DMS79 (cell line): ENCODE results near the gene CCDC200.
"Not testable (repeated sequence)": the region's sequence is repeated elsewhere in the genome, so short reads cannot be mapped to it uniquely, and the experiment has no call there.

Experiments used
- DNase-seq: peaks from one replicate; lab custom pipeline; 2025; lab: John Stamatoyannopoulos, UW

CCDC200 gene

DNA sequence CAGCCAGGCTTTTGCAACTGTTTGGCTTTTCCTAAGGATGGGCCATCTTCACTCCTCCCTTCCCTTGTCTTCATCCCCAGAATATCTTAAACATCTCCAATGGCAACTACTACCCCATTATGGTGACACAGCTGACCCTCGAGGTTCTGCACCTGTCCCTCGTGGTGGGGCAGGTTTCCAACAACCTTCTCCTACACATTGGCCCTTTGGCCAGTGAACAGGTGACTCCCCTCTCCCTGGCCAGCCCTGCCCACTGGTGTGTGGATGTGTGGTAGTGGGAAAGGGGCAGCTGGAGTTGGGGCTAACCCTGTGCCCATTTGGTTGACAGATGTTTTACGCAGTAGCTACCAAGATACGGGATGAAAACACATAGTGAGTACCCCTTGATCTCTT, 12.1 kb downstream of the CCDC200 start:
- DNase-seq, result no peak

DNA sequence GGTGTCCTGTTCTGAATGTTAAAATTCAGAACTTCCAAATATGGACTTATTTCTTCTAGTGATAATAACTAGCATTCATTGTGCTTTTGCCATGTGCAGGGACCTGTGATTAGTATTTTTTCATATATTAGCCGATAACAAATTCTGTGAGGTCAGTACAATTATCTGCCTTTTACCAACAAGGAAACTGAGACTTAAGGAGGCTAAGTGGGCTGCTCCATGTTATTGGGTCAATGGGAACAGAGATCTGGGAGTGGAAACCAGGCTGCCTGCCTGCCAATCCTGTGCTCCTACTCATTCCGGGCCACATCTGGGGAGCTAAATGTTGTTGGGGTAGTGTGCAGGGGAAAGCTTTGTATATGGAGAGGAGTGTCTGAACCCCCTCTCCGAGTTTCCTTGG, 13.1 kb downstream of the CCDC200 start:
- no peak for DNase-seq

DNA sequence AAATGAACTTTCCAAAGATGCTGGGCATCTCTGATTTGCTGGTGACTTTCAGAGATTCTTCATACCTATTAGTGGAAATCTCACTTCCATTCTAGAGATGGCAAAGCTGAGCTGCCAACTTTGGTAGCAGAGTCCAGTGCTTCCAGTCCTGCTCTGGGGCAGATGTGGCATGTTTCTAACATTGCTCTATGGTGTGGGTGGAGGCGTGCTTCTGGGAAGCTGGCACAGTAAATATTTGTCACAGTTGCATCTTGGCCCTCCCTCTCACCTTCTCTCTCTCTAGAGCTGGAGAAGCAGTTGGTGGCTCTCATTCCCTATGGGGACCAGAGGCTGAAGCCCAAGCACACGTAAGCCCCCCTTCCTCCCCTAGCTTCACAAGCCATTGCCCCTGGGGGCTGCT, 14.9 kb downstream of the CCDC200 start:
- no peak for DNase-seq

DNA sequence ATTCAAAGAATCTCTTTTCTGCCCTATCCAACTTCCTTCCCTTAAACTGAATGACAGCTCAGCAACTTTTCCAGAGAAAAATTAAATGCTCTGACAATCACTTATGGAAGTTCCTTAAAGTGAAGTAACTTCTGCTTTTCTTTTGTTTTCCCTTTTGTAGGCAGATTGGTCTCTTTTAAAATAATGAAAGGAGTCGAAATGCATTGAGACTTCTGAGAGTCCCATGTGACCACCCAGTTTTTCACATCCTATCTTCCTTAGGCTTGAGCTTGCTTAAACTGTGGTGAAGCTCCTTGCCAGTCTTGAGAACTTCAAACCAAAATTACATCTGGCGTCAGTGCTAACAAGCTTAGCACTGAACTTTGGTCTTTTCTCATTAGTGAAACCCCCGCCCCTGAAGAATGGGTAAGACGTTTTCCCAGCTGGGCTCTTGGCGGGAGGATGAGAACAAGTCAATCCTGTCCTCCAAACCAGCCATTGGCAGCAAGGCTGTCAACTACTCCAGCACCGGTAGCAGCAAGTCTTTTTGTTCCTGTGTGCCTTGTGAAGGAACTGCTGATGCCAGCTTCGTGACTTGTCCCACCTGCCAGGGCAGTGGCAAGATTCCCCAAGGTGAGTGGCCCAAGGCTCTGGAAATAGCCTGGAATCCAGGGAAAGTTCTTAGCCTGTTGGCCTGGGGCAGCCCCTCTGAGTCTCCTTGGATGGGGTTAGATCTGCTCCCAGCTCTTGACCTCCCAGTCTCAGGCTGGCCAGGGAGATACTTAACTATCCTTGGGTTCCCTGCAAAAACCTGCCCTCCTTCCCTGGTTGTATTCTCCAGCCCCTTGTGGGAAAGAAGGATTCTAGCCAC, 15.6 kb downstream of the CCDC200 start:
- DNase-seq, result no peak

DNA sequence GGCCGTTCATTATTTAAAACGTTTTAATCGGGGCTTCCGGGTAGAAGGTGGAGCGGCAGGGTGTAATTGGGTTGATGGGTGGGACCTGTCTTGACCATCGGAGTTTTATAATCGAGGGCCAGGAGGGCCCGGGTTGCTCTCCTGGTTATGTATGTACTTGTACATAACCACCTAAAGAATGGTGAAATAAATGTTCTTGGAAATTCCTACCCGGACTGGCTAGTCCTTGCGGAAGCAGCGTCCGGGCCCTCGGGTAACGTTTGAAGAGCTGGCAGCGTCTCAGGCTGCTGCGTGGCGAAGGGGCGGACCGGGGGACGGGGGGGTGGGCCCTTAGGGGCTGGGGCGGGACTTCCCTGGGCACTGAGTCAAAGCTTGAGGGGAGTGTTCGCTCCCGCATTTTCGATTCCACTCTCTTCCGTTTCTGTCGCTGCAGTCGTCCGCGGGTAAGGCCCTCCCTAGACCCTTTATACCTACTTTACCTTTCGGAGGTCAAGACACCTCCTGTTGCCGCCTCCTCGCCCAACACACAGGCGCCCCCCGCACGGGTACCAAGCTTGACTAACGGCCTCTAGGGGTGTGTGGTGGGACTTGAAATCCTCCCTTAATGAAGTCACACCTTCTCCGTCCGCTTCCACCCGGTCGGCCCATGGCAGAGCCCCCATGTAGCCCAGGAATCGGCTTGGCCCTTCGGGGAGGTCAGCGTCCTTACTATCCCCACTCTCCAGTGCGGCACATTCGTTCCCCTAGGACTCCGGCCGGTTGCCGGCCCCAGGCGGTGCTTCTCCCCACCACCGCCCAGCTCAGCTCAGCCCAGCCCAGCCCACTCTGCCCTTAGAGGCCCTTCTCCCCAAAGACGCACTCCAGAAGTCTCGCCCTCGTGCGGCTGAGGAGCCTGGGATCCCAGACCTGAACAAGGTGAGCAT, 16.7 kb downstream of the CCDC200 start, which contains the start of gene TMEM106A:
TMEM106A (plus strand) TSS at position 396 of the 923 bp plus-strand sequence. CDS start 1,167 bp downstream, outside the sequence.
- no peak for DNase-seq

DNA sequence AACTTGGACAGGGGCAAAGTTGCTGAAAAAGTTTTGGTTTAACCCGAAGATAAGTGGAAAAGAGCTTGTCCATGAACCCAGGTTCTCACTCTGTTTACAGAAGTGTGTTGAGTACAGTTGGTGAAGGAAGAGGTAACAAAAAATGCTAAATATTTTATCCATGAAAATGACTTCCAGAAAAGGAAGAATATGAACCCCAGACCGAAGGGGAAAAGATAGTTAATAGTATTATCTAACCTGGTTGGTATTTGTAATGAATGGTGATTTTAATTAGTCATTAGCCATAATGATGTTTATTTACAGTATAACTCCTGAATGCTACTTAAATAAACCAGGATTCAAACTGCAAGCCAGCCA, 17.3 kb downstream of the CCDC200 start:
- no peak for DNase-seq

DNA sequence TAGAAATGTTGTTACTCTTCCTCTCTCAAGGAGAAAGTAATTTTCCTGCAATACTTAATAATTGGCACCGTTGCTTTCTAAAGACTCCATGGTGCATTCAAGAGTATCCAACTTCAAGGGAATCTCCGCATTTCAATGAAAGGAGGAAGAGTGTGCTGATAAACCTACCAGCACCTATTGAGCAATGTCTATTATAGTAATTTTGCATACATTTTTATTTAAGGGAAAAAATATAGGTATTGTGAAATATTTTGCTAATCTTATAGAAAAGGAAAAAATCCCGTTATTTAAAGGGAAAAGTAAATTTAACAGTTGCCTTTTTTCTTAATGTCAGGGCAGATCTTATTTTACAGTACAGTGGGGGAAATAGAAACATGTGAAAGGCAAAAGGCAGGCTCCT, 17.8 kb downstream of the CCDC200 start:
- DNase-seq, result no peak

DNA sequence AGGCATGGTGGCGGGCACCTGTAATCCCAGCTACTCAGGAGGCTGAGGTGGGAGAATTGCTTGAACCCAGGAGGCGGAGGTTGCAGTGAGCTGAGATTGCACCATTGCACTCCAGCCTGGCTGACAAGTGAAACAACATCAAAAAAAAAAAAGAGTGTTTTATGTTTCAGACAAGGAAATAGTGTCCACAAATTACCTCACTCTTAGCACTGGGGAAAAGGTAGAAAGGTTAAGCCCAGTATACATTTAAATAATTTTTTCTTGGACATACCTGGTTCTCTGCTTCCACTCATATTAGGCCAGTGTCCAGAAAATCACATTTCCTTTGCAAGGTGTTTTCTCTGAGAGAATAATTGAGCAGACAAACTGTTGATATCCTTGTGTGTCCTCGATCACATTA, 25.4 kb downstream of the CCDC200 start:
- not testable (repeated sequence) for DNase-seq

DNA sequence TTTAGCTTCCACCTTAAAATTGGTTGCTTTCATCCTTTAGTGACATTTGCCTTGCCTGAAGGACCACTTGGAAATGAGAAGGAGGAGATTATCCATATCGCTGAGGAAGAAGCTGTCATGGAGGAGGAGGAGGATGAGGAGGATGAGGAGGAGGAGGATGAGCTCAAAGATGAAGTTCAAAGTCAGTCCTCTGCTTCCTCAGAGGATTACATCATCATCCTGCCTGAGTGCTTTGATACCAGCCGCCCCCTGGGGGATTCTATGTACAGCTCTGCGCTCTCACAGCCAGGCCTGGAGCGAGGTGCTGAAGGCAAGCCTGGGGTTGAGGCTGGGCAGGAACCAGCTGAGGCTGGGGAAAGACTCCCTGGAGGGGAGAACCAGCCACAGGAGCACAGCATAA, 28.3 kb downstream of the CCDC200 start:
- DNase-seq, result no peak

DNA sequence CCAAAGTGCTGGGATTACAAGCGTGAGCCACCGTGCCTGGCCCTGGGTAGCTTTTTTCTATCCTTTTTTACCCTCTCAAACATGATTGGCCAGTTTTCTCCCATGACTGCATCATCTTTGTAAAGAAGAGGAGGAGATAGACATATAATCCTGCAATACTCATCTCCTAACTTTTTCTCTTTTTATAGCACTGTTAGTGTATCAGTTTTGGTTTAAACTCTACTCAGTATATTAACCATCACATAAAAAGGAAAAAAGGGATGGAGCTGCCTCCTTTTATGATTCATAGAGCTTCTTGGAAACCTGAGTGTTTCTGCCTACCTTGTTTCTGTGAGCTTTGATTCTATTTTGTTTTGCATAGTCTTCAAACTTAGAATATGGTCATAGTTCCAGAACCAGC, 28.8 kb downstream of the CCDC200 start:
- no peak for DNase-seq

DNA sequence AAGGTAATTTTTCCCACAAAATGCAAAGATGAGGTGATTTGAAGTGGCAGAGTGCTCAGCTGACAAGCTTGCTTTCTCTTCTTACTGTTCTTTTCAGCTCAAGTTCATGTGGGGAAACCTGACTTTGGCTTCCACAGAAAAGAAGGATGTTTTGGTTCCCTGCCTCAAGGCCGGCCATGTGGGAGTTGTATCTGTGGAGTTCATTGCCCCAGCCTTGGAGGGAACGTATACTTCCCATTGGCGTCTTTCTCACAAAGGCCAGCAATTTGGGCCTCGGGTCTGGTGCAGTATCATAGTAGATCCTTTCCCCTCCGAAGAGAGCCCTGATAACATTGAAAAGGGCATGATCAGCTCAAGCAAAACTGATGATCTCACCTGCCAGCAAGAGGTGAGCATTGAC, 35.2 kb downstream of the CCDC200 start:
- no peak for DNase-seq

DNA sequence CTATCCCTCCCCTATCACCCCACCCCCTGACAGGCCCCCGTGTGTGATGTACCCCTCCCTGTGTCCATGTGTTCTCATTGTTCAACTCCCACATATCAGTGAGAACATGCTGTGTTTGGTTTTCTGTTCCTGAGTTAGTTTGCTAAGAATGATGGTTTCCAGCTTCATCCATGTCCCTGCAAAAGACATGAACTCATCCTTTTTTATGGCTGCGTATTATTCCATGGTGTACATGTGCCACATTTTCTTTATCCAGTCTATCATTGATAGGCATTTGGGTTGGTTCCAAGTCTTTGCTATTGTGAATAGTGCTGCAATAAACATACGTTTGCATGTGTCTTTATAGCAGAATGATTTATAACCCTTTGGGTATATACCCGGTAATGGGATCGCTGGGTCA, 41.8 kb downstream of the CCDC200 start:
- not testable (repeated sequence) for DNase-seq

DNA sequence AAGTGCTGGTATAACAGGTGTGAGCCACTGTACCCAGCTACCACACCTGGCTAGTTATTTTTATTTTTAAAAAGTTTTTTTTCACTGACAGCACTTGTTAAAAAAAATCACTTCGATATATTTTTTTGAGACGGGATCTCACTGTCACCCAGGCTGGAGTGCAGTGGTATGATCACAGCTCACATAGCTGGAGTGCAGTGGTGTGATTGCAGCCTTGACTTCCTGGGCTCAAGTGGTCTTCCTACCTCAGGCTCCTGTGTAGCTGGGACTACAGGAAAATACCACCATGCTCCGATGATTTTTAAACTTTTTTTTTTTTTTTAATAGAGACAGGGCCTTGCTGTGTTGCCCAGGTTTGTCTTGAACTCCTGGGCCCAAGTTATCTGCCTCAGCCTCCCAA, 44.5 kb downstream of the CCDC200 start:
- DNase-seq, result no peak

DNA sequence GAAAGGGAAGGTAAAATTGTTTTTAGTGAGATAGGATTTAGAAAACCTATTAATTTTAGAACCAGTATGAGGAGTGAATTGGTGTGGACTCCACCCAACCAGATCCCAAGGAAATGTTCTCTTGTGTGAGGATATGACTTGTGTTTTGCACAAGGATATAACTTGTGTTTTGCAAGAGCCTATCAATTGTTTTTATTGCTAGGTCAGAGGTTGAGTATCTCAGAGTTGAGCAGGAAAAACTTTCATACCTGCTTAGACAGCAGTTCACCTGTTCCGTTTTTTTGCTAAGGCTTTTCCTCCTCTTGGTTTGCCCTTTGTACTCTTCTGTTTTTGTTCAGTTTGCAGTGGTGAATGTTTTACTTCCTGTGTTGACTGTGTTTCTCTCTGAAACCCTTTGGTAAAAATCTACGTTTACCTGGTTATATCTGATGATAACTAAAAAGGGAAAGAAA, 52.3 kb downstream of the CCDC200 start:
- no peak for DNase-seq

DNA sequence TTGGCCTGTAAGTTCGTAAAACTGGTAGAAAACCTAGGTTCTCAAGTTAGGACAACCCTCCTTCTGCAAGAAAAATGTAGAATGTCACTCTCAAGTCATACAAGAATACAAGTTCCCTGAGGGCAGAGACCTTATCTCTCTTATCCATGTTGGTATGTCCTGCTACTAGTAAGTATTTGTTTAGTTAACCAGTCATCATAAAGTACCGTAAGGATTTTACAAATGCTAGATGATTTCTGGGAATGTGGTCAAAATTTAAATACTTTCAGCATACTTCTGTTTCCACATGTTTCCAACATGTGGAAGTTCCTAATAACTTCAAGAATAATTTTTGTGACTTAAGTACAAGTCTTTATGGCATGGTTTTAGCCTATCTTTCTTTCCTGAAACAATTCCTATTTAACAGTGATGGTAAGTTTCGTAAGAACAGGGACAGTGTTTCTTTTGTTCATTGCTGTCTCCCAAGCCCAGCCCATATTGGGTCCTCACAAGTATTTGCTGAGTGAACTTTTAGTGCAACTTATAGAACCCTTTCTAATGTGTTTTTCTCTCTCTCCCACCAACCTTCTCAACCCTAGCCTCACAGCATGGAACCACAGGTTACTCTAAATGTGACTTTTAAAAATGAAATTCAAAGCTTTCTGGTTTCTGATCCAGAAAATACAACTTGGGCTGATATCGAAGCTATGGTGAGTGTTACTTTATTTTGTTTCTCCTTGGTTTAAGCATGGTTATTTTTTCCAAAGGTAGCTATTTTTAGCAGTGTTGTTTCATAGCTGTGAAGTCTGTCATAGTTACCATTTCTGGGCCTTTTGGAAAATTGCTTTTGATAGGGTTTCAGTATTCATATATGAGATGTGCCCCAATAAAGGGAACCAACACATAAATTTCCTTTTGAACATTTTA, 53.0 kb downstream of the CCDC200 start:
- DNase-seq, result no peak

DNA sequence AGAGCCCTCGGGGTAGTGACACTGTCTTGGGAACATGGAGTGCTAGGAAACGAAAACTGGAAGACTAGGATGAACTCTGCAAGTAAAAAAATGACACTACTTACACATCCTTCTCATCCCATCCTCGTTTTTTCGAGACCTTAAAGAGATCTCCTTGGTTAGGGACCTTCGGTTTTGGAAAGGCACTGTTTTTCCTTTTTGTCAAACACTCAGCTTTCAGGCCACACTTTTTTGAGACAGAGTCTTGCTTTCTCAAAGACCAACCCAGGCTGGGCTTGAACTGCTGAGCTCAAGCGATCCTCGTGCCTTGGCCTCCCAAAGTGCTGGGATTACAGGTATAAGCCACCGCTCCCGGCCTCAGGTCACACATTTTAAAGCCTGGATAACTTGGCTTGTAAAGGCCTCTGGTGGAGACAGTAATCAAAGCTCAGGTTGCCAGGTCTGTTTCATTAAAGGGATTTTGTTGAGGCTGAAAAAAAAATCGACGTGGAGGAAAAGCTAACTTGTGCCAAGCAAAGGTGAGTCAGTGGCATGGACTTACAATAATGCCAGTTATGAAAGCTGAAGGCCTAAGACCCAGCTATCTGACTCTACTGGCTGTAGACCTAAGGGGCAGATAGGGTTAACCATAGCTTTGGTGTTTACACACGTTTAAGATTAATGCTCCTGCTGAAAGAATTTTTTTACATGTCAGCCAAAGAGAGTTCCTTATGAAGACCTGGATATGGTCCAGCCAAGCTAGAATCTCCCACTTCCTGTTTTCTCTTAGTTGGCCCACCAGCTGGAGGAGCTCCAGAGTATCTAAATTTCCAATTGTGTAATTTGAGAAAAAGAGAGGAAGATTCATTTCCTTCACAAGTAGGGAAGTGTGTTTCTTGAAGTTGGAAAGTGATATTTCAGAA, 56.6 kb downstream of the CCDC200 start:
- DNase-seq, result peak; percentile 31
